Body of pancreas (tissue), 4 donors: ENCODE measurements around the gene PANX2.

Experiments
- POLR2A ChIP-seq, 3 donors: fragments of 450-650 bp; IDR thresholded peaks; one replicate each; pipeline ENCODE4 v1.6.1; 2016; ENCODE audit warnings: antibody characterized with exemption in 3 of 3, mild to moderate bottlenecking in 2 of 3
- TF ChIP-seq, protein P1 (sequence below), 7 experiments: fragments of 450-650 bp in 4 of 7; fragments of 200-600 bp in 3 of 7; sonication (generic) in 3 of 7; IDR thresholded peaks; one replicate each; pipeline ENCODE4 v1.5.1; 2016 to 2019; ENCODE audit warnings: antibody characterized with exemption in 7 of 7

DNA sequence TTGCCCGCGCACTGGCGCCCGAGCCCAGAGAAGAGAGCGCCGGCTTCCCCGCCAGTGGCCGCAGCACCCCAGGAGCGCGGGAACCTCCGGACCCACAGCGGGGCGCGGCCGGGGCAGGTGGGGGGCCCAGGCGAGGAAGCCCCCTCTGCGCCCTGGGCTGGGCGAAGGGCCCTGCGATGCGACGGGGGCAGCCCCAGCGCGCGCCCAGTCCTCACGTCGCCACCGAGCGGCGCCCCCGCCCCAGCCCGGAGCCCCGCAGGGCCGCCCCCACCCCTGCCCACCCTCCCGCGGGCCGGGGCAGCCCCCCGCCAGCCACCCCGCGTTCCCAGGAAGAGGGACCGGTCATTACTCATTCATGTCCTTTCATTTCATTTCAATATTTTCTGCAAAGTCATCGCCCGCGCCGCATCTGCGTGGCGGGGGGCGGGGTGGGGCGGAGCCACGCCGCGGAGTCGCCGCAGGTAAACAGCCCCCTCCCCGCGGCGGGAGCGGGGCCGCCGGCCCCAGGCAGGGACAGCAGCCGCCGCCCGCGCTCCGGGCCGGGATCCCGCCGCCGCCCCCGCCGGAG is 673 bp upstream of the PANX2 start:
- no peak for TF ChIP-seq POLR2A (IDR thresholded peaks at IDR 0.05)
- TF ChIP-seq, protein P1, sequence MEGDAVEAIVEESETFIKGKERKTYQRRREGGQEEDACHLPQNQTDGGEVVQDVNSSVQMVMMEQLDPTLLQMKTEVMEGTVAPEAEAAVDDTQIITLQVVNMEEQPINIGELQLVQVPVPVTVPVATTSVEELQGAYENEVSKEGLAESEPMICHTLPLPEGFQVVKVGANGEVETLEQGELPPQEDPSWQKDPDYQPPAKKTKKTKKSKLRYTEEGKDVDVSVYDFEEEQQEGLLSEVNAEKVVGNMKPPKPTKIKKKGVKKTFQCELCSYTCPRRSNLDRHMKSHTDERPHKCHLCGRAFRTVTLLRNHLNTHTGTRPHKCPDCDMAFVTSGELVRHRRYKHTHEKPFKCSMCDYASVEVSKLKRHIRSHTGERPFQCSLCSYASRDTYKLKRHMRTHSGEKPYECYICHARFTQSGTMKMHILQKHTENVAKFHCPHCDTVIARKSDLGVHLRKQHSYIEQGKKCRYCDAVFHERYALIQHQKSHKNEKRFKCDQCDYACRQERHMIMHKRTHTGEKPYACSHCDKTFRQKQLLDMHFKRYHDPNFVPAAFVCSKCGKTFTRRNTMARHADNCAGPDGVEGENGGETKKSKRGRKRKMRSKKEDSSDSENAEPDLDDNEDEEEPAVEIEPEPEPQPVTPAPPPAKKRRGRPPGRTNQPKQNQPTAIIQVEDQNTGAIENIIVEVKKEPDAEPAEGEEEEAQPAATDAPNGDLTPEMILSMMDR (IDR thresholded peaks at IDR 0.05), result no peak
